Measurements from ENCODE around the gene OR52B2. TPM values are rescaled to one million over a fixed set of nuclear protein-coding genes. Genes with fewer than 3 reads are reported as not detected.
A peak's percentile ranks its signal among the peaks of the same experiment; 100 is the strongest.

Gene OR52B2
- total and polyA plus RNA-seq, 5 donors from 2014 or later, result not detected

GRCh38 chr11:6206456-6207180, 36.5 kb upstream of the OR52B2 start:
- Histone ChIP-seq H3K36me3 (ENCODE audit: control insufficient read depth, insufficient read depth, low read length) (peaks cover 23% of the 10 kb centered on the region), H3K27ac (ENCODE audit: insufficient read depth, low read length, poor library complexity, severe bottlenecking) (no peak overlapping the region), H3K4me3 (ENCODE audit: low read depth, low read length) (no peak overlapping the region), H3K4me1 (ENCODE audit: control insufficient read depth, insufficient read depth, low read length, poor library complexity, severe bottlenecking) (peaks cover 9% of the 10 kb centered on the region), H3K9me3 (ENCODE audit: control insufficient read depth in 2 of 2, low read length in 2 of 2) (no peaks in the 10 kb centered on the region), H3K27me3 (ENCODE audit: control insufficient read depth, insufficient read depth, low read length) (no peaks in the 10 kb centered on the region)
- no peak for DNase-seq
- Mint-ChIP-seq H3K27ac (peak overlapping the region in 1 of 3 donors; percentile 67), H3K36me3 (peaks cover 11% of the 10 kb centered on the region), H3K4me1 (peaks cover 11 to 16% (median 12%) of the 10 kb centered on the region in 4 donors), H3K9me3 (peaks cover 0 to 2% (median 0%) of the 10 kb centered on the region in 7 donors), H3K27me3 (no peaks in the 10 kb centered on the region), H3K4me3 (no peak overlapping the region)
- no peak for ATAC-seq (ENCODE audit: low read depth in 2 of 2)

GRCh38 chr11:6205366-6205765, 35.2 kb upstream of the OR52B2 start, which contains the start of gene C11orf42:
Gene C11orf42 (plus strand): TSS chr11:6205557. CDS start chr11:6205616, 59 bp downstream.
- DNase-seq (no peak), ATAC-seq (ENCODE audit: low read depth in 2 of 2) (no peak)
- Mint-ChIP-seq H3K9me3 (peaks cover 0 to 2% (median 0%) of the 10 kb centered on the region in 7 donors), H3K4me1 (peaks cover 11 to 16% (median 12%) of the 10 kb centered on the region in 4 donors), H3K27ac (peak within 1 kb of the TSS in 1 of 3 donors; percentile 44), H3K4me3 (no peak within 1 kb of the TSS), H3K27me3 (no peaks in the 10 kb centered on the region), H3K36me3 (peaks cover 15% of the 10 kb centered on the region)
- Histone ChIP-seq H3K4me3 (ENCODE audit: low read depth, low read length) (no peak within 1 kb of the TSS), H3K36me3 (ENCODE audit: control insufficient read depth, insufficient read depth, low read length) (peaks cover 12% of the 10 kb centered on the region), H3K27me3 (ENCODE audit: control insufficient read depth, insufficient read depth, low read length) (no peaks in the 10 kb centered on the region), H3K9me3 (ENCODE audit: control insufficient read depth in 2 of 2, low read length in 2 of 2) (no peaks in the 10 kb centered on the region), H3K27ac (ENCODE audit: insufficient read depth, low read length, poor library complexity, severe bottlenecking) (no peak within 1 kb of the TSS), H3K4me1 (ENCODE audit: control insufficient read depth, insufficient read depth, low read length, poor library complexity, severe bottlenecking) (peaks cover 9% of the 10 kb centered on the region)

GRCh38 chr11:6204706-6205105, 34.6 kb upstream of the OR52B2 start:
- ATAC-seq (ENCODE audit: low read depth in 2 of 2) (no peak), DNase-seq (no peak)
- H3K36me3 ChIP-seq (ENCODE audit: control insufficient read depth, insufficient read depth, low read length), result peaks cover 9% of the 10 kb centered on the region
- Mint-ChIP-seq H3K27me3 (no peaks in the 10 kb centered on the region), H3K4me3 (no peak overlapping the region), H3K27ac (peak overlapping the region in 1 of 3 donors; percentile 44), H3K9me3 (peaks cover 0 to 2% (median 0%) of the 10 kb centered on the region in 7 donors), H3K36me3 (peaks cover 15% of the 10 kb centered on the region), H3K4me1 (peaks cover 11 to 16% (median 12%) of the 10 kb centered on the region in 4 donors)
- H3K27me3 ChIP-seq (ENCODE audit: control insufficient read depth, insufficient read depth, low read length), result no peaks in the 10 kb centered on the region
- H3K9me3 ChIP-seq (ENCODE audit: control insufficient read depth in 2 of 2, low read length in 2 of 2), result no peaks in the 10 kb centered on the region
- H3K27ac ChIP-seq (ENCODE audit: insufficient read depth, low read length, poor library complexity, severe bottlenecking), result no peak overlapping the region
- H3K4me1 ChIP-seq (ENCODE audit: control insufficient read depth, insufficient read depth, low read length, poor library complexity, severe bottlenecking), result peaks cover 9% of the 10 kb centered on the region
- H3K4me3 ChIP-seq (ENCODE audit: low read depth, low read length), result no peak overlapping the region

- Mint-ChIP-seq H3K27ac (peak overlapping the region in 1 of 3 donors; percentile 19), H3K4me1 (peaks cover 11 to 16% (median 12%) of the 10 kb centered on the region in 4 donors)
- H3K4me3 ChIP-seq (ENCODE audit: low read depth, low read length), result no peak overlapping the region
These were observed 33.2 kb upstream of the OR52B2 start for GRCh38 chr11:6203327-6203726.

GRCh38 chr11:6202041-6202440, 31.9 kb upstream of the OR52B2 start:
- peaks cover 9% of the 10 kb centered on the region for H3K4me1 ChIP-seq (ENCODE audit: control insufficient read depth, insufficient read depth, low read length, poor library complexity, severe bottlenecking)
- no peaks in the 10 kb centered on the region for H3K9me3 ChIP-seq (ENCODE audit: control insufficient read depth in 2 of 2, low read length in 2 of 2)
- no peak for DNase-seq
- Mint-ChIP-seq H3K27ac (no peak overlapping the region), H3K27me3 (no peaks in the 10 kb centered on the region), H3K4me3 (no peak overlapping the region), H3K9me3 (peaks cover 0 to 2% (median 0%) of the 10 kb centered on the region in 7 donors), H3K36me3 (peaks cover 9% of the 10 kb centered on the region), H3K4me1 (peaks cover 11 to 16% (median 12%) of the 10 kb centered on the region in 4 donors)
- H3K4me3 ChIP-seq (ENCODE audit: low read depth, low read length), result no peak overlapping the region
- H3K36me3 ChIP-seq (ENCODE audit: control insufficient read depth, insufficient read depth, low read length), result peaks cover 9% of the 10 kb centered on the region
- H3K27me3 ChIP-seq (ENCODE audit: control insufficient read depth, insufficient read depth, low read length), result no peaks in the 10 kb centered on the region
- no peak for ATAC-seq (ENCODE audit: low read depth in 2 of 2)
- H3K27ac ChIP-seq (ENCODE audit: insufficient read depth, low read length, poor library complexity, severe bottlenecking), result no peak overlapping the region

More at GRCh38 chr11:6203327-6203726, 33.2 kb upstream of the OR52B2 start:
- Histone ChIP-seq H3K36me3 (ENCODE audit: control insufficient read depth, insufficient read depth, low read length) (peaks cover 9% of the 10 kb centered on the region), H3K27me3 (ENCODE audit: control insufficient read depth, insufficient read depth, low read length) (no peaks in the 10 kb centered on the region), H3K9me3 (ENCODE audit: control insufficient read depth in 2 of 2, low read length in 2 of 2) (no peaks in the 10 kb centered on the region), H3K4me1 (ENCODE audit: control insufficient read depth, insufficient read depth, low read length, poor library complexity, severe bottlenecking) (peaks cover 9% of the 10 kb centered on the region), H3K27ac (ENCODE audit: insufficient read depth, low read length, poor library complexity, severe bottlenecking) (no peak overlapping the region)
- ATAC-seq (ENCODE audit: low read depth in 2 of 2), result peak in 1 of 2 donors; percentile 30
- Mint-ChIP-seq H3K9me3 (peaks cover 0 to 2% (median 0%) of the 10 kb centered on the region in 7 donors), H3K36me3 (peaks cover 9% of the 10 kb centered on the region), H3K4me3 (no peak overlapping the region), H3K27me3 (no peaks in the 10 kb centered on the region)
- DNase-seq, result peak in 1 of 3 donors; percentile 22

- H3K4me1 Mint-ChIP-seq, result peaks cover 11 to 16% (median 12%) of the 10 kb centered on the region in 4 donors
- peaks cover 0 to 2% (median 0%) of the 10 kb centered on the region in 7 donors for H3K9me3 Mint-ChIP-seq
- no peaks in the 10 kb centered on the region for H3K27me3 Mint-ChIP-seq
- Histone ChIP-seq H3K9me3 (ENCODE audit: control insufficient read depth in 2 of 2, low read length in 2 of 2) (no peaks in the 10 kb centered on the region), H3K4me1 (ENCODE audit: control insufficient read depth, insufficient read depth, low read length, poor library complexity, severe bottlenecking) (peaks cover 9% of the 10 kb centered on the region), H3K27me3 (ENCODE audit: control insufficient read depth, insufficient read depth, low read length) (no peaks in the 10 kb centered on the region), H3K36me3 (ENCODE audit: control insufficient read depth, insufficient read depth, low read length) (peaks cover 4% of the 10 kb centered on the region), H3K27ac (ENCODE audit: insufficient read depth, low read length, poor library complexity, severe bottlenecking) (no peak overlapping the region), H3K4me3 (ENCODE audit: low read depth, low read length) (no peak overlapping the region)
- H3K36me3 Mint-ChIP-seq, result peaks cover 9% of the 10 kb centered on the region
- peak overlapping the region in 1 of 3 donors; percentile 32 for H3K27ac Mint-ChIP-seq
- no peak overlapping the region for H3K4me3 Mint-ChIP-seq
- DNase-seq, result no peak
- ATAC-seq (ENCODE audit: low read depth in 2 of 2), result no peak
These were observed 31.4 kb upstream of the OR52B2 start for GRCh38 chr11:6201481-6201880.

GRCh38 chr11:6200975-6201374, 30.8 kb upstream of the OR52B2 start:
- Histone ChIP-seq H3K27me3 (ENCODE audit: control insufficient read depth, insufficient read depth, low read length) (no peaks in the 10 kb centered on the region), H3K4me3 (ENCODE audit: low read depth, low read length) (no peak overlapping the region), H3K36me3 (ENCODE audit: control insufficient read depth, insufficient read depth, low read length) (peaks cover 4% of the 10 kb centered on the region), H3K4me1 (ENCODE audit: control insufficient read depth, insufficient read depth, low read length, poor library complexity, severe bottlenecking) (peaks cover 9% of the 10 kb centered on the region), H3K27ac (ENCODE audit: insufficient read depth, low read length, poor library complexity, severe bottlenecking) (no peak overlapping the region), H3K9me3 (ENCODE audit: control insufficient read depth in 2 of 2, low read length in 2 of 2) (no peaks in the 10 kb centered on the region)
- no peak for DNase-seq
- Mint-ChIP-seq H3K9me3 (peaks cover 0 to 2% (median 0%) of the 10 kb centered on the region in 7 donors), H3K4me3 (no peak overlapping the region), H3K4me1 (peaks cover 11 to 16% (median 12%) of the 10 kb centered on the region in 4 donors), H3K36me3 (peaks cover 9% of the 10 kb centered on the region), H3K27ac (peak overlapping the region in 2 of 3 donors; percentile 10 to 32), H3K27me3 (no peaks in the 10 kb centered on the region)
- ATAC-seq (ENCODE audit: low read depth in 2 of 2), result no peak

Data from CD4-positive, CD25-positive, alpha-beta regulatory T cell (primary cell).